Measurements from ENCODE around the gene MARCKSL1.

MARCKSL1 gene

DNA sequence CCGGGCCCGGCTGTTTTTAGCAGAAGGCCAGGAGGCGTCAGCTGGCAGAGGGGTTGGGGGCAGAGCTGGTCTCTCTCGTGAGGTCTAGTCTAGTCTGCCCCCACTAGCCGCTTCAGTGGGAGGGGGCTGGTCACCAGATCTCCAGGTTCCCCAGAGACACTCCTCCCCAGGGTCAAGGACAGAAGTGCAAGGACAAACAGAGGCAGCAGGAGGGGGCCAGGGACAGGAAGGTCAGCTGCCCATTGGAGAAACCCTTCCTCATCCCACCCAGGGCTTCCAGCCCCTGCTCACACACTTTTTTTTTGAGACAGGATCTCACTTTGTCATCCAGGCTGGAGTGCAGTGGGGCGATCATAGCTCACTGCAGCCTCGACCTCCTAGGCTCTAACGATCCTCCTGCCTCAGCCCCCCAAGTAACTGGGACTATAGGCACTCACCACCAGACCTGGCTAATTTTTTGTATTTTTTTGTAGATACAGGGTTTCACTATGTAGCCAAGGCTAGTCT, 16.3 kb upstream of the MARCKSL1 start:
- DNase-seq = no peak

DNA sequence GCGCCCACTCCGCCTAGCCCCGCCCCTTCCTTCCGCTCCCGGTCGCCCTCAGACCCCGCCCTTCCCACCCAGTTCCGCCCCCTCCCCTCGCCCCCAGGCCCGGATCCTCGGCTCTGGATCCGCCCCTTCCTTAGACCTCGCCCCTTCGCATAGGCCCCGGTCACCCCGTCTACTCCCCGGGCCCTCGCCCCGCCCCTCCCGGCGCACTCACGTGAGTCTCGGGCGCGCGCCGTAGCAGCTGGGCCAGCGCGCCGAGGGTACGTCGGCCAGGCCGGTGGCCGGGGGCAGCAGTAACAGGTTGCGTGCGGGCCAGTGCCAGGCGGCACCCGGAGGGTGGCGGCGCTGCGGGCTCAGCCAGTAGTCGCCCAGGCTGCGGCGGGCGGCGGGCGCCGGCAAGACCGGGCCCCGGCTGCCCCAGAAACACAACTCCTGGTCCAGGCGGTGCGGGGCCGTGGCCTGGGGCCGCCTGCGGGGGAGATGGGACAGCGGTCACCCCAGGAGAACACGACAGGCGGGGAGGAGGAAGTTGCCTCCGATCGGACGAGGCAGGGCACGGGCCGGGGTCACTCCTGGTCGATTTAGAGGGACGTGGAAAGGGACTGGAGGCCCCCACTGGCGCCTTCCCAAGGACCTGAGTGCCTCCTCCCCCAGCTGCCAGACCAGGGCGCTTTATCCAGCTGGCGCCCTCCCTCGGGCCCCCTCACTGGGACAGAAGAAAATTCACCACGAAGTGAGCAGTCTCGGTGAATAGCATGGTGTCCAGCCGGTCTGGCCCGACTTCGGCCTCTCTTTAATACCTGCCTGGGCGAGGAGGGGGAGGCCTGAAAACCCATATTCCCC, 15.6 kb upstream of the MARCKSL1 start:
- peak; percentile 94 for DNase-seq

DNA sequence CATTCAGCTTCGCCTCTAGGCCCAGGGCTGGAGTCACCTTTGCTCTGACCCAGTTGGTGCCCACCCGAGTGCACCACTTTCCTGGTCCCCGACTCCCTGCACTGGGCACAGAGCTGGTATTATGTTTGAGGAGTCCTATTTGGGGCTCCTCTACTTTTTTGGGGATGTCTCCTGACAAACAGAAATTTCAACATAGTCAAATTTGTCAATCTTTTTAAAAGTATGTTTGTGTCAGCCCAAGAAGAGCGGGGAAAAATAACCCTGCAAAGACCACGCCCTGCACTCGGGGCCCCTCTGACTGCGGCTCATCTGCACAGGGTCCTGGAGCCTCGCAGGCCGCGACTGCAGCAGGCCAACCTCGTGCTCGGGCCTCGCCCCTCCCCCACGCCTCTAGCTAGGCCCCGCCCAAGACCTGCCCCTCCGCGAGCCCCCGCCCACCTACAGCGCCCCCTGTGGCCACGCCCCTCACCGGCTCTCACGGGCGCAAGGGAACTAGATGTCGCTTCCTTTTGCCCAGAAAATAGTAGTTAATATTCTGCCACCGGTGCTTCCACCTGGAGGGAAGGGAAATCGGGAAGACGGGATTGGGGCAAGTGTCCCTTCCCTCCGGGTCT, 14.9 kb upstream of the MARCKSL1 start:
- no peak for DNase-seq

DNA sequence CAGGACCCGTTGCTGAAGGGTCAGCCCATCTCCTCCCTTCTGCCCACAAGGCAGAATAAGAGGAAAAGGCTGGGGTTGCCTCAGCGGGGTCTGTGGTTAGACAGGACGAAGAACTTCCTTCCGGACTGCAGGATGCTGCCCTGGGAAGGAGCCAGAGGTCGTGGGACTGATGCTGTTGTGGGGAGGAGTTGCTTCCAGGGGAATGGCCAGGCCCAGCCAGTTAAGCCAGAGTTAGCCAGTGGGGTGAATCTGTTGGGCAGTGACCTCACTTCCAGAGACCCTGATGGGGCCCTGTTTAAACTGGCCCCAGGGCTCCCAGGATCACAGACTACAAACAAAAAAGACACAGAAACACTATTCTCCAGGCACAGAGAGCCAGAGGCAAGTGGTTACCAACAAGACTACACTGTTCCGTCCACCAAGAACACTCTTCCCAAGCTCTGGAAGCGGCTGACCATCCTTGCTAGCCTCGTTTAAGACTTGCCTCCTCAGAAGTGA, 13.2 kb upstream of the MARCKSL1 start:
- peak in 1 of 2 donors; percentile 30 for DNase-seq

DNA sequence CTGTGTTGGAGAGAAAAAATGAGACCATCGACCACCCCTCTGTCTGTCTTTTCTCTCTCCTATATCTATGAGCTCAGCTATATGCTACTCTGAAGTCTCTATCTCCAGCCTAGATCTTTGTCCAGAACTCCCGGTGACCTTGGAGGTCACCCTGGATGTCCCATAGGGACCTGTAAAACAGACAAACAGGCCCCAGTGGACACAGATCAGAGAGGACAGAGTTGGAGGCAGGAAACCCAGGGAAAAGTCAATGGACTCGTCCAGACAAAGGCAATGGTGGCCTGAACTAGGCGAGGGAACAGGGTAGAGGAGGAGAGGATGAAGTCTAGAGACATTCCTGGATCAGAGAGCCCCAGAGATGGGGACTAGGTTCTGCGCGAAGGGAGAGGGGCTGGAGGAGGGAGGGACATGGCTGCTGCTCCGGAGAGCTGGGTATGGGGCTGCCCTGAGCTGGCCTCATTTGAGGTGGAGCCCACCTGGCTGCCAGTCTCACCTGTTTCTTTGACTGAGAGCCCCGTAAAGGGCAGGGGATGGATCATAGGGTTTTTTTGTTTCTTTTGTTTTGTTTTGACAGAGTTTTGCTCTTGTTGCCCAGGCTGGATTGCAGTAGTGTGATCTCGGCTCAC, 10.6 kb upstream of the MARCKSL1 start:
- no peak for DNase-seq

DNA sequence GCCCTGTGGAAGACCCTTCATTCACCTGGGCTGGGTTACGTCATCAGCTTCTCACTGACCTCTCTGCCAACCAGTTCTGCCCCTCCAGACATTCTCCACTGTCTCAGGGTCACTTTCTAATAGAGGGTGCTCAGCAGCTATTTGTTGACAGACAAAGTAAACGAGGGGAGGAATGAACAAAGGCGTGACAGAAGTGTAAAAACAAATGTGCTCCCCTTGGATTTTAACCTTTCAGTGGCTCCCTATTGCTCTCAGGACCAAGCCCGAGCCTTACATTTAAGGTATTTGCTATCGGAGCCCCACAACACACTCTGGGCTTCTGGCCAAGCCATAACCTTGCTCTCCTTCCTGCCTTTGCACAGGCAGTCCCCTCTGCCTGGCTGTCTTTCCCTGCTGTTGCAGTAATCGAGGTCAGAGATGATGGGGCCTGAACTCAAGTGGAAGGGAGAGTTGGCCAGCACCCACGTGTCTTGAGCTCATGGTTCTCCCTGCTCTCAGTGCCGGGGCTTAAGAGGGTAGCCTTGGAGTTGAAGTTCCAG, 9.3 kb upstream of the MARCKSL1 start:
- no peak for DNase-seq

DNA sequence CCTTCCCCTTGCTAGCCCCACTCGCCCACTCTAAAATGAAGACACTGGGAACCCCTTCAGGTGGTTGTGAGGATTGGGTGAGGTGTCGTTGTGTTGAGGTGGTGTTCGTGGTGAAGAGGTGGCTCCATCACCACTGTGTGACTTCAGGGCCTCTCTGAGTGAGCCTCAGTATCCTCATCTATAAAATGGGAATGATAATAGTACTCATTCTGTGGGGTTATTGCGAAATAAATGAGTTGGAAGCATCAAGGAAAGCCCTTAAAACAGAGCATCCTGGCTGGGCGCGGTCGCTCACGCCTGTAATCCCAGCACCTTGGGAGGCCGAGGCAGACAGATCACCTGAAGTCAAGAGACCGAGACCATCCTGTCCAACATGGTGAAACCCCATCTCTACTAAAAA, 6.7 kb upstream of the MARCKSL1 start:
- no peak for DNase-seq

DNA sequence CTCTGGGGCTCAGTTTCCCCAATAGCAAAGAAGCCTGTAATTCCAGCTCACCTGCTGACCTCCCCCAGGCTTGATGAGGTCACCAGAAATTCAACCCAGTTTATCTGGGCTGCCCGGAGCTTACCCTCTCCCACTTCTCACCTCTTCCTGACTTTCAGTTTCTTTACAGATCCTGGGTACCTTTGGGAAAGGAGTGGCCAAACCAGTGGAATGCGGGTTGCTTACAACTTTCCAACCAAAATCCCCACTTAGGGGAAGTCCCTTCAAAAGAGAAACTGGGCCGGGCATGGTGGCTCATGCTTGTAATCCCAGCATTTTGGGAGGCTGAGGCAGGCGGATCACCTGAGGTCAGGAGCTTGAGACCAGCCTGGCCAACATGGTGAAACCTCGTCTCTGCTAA, 5.9 kb upstream of the MARCKSL1 start:
- DNase-seq = no peak

DNA sequence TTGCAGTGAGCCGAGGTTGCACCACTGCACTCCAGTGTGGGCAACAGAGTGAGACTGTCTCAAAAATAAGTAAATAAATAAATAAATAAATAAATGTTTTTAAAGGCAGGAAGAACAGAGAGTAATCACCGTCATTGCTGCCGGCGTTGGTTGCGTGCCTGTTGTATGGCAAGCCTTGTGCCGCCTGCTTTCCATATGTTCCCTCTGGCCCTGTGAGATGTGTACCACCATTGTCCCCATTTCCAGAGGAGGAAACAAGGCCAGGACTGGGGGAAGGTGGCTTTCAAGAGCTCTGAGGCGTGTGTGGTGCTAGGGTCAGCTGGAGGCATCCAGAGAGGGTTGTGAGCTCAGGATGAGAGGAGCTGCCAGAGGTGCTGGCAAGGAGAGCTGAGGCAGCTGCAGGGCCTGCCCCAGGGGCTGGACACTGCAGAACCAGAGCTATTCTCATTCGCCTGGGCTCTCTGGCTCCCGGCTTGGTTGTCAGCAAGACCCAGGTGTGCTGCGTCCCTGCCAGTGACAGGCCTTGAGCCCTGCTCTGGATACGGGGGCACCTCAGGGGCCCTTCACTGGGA, 5.2 kb upstream of the MARCKSL1 start:
- DNase-seq = no peak

DNA sequence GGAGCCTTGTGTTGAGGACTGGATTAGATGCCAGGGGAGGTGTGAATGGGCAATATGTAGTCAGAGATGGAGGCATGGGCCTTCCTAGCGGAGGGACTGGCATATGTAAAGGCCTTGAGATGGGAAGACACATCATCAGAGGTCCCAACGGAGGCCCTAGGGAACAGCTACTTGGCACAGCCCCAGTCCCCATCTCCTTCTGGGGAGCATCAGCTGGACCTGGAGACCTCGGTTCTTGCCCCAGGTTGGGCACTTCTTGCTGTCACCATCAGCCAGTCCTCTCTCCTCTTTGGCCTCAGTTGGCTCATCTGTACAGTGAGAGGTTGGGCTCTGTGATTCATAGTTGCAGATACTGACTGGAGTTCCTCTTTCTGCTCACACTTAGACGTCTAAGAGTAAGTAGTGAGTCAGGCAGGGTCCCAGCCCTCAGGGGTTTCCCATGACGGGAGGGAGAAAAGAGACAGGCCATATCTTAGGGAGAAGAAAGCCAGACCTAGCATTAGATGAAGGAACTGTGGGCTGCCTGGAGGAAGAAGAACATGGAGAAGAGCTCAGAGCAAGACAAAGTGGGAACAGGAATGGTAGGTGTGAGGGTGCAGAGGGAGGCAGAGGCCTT, 3.4 kb upstream of the MARCKSL1 start:
- DNase-seq = peak in 1 of 2 donors; percentile 78

DNA sequence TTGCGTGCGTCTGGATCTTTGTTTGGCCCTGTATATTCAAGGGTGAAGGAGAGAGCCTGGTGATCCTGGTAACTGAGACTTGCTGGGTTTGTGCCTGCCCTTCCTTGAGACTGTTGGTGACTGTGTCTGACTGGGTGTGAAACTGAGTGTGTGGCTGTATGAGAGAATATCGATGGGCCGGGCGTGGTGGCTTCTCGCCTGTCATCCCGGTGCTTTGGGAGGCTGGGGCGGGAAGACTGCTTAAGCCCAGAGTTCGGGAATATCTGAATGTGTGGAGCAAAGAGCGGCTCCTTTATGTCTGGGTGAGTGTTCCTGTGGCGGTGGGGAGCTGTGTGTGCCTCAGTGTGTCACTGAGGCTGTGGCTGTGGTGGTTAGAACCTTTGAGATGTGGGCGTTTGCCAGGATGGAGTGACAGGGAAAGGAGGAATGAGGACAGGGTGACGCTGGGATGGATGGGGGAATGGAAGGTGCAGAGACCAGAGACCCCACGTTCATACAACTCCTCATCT, 2.7 kb upstream of the MARCKSL1 start:
- no peak for DNase-seq

DNA sequence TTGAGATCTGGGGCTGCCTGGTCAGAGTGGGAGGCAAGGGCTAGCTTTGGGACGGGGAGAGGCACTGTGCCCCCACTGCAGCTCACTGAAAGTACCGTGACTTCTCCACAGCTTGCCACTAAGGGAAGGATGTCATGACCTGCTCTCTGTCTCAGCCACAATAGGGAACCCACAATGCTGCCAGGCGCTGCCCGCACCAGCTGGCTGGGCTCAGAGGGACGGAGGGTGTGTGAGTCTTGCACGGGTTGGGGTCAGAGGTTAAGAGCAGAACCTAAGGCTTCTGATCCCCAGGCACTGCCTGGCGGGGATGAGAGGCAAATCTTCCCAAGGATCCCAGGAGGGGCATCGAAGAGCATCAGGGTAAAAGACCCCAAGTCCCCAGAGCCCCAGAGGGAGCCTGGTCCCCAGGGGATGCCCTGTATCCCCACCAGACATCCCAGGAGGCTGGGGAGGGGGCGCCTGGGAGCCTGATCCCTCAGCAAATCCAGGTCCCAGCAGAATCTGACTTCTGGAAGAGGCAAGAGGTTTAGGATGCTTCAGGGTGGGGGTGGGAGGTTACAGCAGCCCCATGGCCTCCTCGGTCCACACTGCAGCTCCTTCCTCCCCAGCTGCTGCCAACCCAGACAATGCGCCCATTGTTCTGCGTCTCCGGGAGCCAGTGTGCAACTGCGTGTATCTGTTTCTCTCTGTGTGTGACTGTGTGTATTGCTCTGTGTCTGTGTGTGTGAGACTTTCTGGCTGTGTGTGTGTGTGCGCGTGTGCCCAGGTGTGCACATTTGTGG, 2.0 kb upstream of the MARCKSL1 start:
- DNase-seq = peak; percentile 45 to 73

DNA sequence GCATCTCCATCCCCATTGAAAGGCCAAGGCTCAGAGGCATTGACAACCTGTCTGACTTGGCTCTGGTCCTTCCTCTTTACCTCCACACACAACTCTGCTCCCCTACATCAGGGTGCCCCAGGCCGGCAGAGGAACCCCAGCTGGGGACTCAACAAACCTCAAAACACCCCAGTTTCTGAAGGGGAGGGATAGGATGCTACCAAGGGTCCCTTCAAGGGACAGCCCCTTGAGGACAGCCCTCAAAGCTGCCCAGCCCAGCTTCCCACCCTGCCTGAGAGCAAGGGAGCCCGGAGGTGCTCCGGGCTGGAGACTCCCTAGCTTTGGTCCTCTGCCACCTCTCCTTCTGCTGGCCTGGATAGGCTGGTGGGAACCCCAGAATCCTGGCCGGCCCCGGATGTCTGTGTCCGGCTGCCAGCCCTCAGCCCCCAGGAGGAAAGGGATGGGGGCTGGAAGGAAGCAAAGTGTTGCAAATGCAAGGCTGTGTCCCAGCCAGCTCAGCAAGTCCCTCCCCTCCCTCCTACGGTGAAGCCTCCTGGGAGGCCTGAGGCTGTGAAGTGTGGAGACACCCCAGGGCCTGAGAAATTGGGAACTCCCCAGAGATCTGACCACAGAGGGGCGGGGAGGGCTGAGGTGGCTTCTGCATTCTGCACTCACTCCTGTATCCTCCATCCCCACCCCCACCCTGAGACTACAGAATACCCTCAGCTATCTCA, 1.1 kb upstream of the MARCKSL1 start:
- DNase-seq = peak; percentile 75 to 87

DNA sequence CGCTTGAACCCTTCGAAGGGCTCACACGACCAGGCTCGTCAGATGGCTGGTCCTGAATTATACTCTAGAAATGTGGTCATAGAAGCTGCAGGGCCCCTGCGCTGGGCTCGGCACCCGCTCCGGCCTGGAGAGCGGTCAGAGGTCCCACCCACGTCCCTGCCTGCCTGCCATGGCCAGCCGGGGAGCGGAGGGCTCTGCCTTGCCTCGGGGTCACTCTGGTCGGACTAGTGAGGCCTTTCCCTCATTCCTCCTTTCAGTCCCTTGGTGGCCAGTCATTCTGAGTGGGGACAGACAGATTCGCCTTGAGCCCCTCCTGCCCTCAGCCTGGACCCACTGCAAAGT, 529 bp upstream of the MARCKSL1 start:
- DNase-seq = no peak

DNA sequence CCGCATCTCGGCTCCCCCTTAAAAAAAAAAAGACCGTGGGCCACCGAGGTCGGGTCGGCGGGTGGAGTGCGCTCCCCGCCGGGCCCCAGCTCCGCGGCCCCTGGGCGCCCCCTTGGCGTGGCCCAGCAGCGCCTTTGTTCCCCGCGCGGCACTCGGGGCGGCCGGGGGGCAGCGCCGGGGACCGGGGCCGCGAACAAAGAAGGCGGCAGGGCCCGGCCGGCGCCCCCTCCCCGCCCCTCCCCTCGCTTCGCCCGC, 571 bp downstream of the MARCKSL1 start:
- no peak for DNase-seq

DNA sequence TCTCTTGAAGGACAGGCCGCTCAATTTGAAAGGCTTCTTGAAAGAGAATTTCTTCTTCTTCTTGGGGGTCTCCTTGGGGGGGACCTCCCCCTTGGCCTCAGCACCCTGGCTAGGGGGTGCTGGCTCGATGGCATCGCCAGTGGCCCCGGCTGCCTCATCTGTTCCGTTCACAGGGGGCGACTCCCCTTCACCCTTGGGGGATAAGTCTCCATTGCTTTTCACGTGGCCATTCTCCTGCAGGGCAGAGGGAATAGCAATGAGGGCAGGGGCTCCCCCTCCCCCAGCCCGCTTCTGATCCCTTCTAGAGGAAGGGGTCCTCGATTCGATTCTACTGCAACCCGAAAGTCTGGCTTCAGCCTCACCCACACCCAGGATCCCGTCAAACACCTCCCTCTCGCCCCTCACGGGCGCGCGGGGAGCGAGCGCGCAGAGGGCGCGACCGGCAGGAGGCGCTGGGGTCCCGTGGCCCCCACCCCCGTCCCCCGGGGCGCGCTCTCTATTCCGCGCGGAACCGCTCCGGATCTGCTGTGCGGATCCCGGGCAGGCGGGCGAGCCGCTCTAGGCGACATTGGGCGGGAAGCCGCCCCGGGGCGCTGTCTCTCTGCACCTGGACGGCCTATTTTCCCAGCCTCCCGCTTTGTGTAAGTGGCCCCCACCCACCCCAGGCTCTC, 1.0 kb downstream of the MARCKSL1 start:
- DNase-seq = peak; percentile 68 to 70

DNA sequence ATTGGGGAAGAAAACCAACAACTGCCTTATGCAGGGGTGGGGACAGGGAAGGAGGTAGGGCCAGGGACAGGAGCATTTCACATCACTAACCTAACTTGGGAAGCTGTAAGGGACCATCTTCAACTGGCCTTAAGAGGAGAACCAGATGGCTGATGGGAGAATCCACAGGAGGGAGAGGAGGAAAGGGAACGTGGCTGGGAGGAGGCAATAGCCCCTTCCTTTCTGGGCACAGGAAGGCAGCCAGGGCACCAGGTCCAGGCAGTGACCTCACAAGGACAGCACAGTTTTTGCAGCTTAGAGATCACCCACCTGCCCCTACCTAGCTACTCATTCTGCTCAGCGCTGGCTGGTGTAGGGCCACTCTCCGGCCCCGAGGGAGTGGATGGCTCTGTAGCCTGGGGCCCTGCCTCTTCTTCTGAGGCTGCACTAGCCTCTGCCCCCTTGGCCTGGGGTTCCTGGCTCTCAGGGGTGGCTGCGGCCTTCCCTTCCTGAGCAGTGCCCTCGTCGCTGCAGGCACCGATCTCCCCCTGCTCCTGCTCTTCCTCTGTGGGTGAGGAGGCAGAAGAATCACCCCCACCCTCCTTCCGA, 1.7 kb downstream of the MARCKSL1 start:
- no peak for DNase-seq

DNA sequence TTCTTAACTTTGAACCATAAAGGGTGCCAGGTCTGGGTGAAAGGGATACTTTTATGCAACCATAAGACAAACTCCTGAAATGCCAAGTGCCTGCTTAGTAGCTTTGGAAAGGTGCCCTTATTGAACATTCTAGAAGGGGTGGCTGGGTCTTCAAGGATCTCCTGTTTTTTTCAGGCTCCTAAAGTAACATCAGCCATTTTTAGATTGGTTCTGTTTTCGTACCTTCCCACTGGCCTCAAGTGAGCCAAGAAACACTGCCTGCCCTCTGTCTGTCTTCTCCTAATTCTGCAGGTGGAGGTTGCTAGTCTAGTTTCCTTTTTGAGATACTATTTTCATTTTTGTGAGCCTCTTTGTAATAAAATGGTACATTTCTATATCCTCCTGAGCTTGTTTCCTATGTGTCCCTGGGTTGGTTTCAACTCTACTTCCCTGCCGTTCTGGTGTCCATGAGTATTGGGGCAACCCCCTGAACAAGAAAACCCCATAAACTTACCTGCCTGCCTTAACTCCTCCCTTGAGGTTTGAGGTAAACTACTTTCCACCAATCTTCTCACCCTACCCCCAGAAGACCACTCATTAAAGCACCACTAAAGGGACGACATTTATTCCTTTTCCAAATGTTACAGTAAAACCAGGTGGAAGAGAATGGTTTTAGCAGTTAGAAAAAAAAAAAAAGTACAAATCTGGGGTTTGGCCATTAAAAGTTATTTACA, 2.6 kb downstream of the MARCKSL1 start:
- no peak for DNase-seq

DNA sequence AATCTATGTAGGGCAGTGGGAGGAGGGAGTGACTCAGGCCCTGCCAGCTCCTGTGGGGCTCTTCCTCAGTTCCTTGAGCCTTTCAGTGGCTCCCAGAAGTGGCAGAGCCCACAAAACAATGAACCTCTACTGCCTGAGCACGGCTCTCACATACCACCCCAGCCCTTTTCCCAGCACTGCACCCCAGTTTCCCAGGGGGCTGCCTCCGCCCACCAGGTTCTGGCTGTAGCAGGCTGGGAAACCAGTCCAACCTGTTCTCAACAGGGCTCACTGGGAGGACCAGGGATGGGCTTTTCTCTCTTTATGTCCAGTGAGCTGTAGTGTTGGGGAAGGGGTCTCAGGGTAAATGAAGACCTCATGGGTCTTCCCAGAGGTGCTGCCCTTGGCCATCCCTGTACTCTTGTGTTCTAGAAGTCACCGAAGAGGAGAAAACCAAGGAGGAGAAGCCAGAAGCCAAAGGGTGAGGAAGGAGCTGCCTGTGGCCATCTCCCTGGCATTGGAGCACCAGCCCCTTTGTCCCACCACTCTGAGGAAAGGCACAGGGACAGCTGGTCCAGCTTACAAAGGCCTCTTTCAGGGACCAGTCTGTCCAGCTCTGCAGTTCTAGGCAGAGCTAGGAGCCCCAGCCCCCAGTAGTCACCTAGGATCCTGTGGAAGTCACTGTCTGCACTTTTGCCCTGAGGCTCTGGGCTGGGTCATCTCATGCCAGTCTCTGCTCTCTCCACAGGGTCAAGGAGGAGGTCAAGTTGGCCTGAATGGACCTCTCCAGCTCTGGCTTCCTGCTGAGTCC, 3.5 kb downstream of the MARCKSL1 start:
- no peak for DNase-seq

Measured in CD4-positive, alpha-beta T cell treated with Interleukin-1 beta for 1 hour (primary cell).